Jurkat, Clone E6-1 (cell line): ENCODE measurements around the gene EIF2B5.
A peak's percentile ranks its signal among the peaks of the same experiment; 100 is the strongest.
"Not testable (repeated sequence)": the region's sequence is repeated elsewhere in the genome, so short reads cannot be mapped to it uniquely, and the experiment has no call there.

ENCODE experiments used
- DNase-seq: peaks from one replicate; pipeline ENCODE4 v3.0.0-alpha.2; 2011; ENCODE audit warnings: low read depth, low spot score
- H3K4me3 ChIP-seq: 2 replicates; pipeline ENCODE4 v1.5.1; 2011; ENCODE audit warnings: mild to moderate bottlenecking, low read length, control low read depth, moderate library complexity

The EIF2B5 gene

DNA sequence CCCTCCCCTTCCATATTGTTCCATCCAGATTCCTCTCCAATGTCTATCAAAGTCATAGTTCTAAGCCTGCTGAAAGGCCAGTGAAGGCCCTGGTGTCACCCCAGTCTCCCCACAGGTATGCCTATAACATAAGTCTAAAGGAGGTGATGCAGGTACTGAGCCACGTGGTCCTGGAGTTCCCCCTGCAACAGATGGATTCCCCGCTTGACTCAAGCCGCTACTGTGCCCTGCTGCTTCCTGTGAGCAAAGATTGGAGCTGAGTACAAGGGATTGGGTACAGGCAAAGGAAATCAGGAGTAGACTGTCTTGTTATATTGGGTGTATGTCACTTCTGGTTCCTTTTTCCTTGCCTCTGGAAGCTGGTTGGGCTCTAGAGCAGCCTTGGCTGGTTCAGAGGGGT, 8.2 kb downstream of the EIF2B5 start:
- no peak overlapping the region for H3K4me3 ChIP-seq
- no peak for DNase-seq

- H3K4me3 ChIP-seq, result no peak overlapping the region
- no peak for DNase-seq
These were observed 9.3 kb downstream of the EIF2B5 start for GRCh38 chr3:184144505-184144904.

DNA sequence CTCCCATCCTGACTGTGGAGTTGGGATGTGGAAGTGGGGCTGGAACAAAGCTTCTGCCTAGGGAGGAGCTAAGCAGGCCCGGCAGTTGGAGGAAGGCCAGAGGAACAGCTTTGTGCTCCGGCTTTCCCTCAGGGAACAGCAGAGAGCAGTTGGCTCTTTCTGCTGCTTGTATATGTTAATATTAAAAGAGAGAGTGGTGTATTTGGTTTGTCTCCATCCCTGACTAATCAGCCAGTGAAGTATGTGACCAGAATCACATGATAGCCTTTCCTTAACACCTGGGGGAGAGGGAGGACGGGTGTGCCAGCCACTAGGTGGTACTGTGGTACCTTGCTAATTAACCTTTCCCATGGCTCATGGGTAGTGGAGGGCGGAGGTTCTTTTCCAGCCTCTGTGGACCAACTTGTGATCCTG, 10.0 kb downstream of the EIF2B5 start:
- peak; percentile 22 for DNase-seq
- no peak overlapping the region for H3K4me3 ChIP-seq

DNA sequence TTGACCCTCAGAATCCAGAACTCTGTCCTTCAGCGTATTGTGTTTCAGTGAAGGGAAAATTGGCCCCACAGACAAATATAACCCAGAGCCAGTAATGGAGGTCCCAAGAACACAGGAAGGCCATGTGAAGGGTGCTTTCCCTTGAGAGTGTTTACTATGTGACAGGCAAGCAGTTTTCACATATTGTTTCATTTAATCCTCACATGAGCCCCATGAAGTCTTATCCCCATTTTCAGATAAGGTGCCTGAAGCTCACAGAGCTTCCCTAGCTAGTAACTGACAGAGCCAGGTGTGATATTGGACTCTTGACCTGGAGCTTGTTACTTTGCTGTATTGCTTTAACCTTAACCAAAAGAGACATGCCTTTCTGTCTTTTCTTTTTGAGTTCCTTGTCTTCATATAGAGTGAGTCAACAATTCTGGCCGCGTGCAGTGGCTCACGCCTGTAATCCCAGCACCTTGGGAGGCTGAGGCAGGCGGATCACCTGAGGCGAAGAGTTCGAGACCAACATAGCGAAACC, 10.7 kb downstream of the EIF2B5 start:
- no peak overlapping the region for H3K4me3 ChIP-seq

DNA sequence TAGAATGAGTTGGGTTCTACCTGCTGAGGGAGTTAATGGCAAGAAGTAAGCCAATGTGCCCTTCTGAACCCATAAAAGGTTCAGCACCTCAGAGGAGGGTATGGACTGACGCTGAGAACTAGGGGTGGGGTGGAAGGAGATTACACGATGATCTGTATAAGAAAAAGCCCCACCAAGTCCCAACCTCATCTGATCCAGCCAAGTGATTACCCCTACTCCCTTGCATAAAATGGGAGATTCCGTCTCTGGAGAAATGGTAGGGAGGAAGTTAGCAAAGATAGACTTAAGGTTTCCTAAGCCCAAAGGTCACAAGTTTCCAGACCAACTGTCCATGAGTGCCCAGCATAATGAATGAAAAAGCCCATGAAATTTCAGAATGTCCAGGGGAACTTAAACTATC, 12.9 kb downstream of the EIF2B5 start:
- DNase-seq, result no peak
- no peak overlapping the region for H3K4me3 ChIP-seq

More for the DNA sequence above, 10.7 kb downstream of the EIF2B5 start:
- DNase-seq, result no peak

DNA sequence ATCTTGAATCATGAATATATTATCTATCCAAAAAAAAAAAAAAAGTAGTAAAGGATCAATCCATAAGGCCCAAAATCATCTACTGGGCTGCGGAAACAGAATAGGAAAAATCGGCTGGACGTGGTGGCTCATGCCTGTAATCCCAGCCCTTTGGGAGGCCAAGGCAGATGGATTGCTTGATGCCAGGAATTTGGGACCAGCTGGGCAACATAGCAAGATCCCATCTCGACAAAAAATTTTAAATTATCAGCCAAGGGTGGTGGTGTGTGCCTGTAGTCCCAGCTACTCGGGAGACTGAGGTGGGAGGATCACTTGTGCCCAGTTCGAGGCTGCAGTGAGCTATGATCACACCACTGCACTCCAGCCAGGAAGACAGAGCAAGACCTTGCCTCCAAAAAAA, 14.0 kb downstream of the EIF2B5 start:
- DNase-seq, result no peak
- no peak overlapping the region for H3K4me3 ChIP-seq

GRCh38 chr3:184149770-184150169, 14.6 kb downstream of the EIF2B5 start:
- DNase-seq, H3K4me3 ChIP-seq: not testable (repeated sequence)

- H3K4me3 ChIP-seq, result peak within 1 kb of the TSS; percentile 61
- no peak for DNase-seq
These were observed 19.9 kb downstream of the EIF2B5 start, which contains the start of gene DVL3 for GRCh38 chr3:184154885-184155643. TSS of gene DVL3 (plus strand) at chr3:184155377. CDS start at chr3:184155636, 259 bp downstream.

DNA sequence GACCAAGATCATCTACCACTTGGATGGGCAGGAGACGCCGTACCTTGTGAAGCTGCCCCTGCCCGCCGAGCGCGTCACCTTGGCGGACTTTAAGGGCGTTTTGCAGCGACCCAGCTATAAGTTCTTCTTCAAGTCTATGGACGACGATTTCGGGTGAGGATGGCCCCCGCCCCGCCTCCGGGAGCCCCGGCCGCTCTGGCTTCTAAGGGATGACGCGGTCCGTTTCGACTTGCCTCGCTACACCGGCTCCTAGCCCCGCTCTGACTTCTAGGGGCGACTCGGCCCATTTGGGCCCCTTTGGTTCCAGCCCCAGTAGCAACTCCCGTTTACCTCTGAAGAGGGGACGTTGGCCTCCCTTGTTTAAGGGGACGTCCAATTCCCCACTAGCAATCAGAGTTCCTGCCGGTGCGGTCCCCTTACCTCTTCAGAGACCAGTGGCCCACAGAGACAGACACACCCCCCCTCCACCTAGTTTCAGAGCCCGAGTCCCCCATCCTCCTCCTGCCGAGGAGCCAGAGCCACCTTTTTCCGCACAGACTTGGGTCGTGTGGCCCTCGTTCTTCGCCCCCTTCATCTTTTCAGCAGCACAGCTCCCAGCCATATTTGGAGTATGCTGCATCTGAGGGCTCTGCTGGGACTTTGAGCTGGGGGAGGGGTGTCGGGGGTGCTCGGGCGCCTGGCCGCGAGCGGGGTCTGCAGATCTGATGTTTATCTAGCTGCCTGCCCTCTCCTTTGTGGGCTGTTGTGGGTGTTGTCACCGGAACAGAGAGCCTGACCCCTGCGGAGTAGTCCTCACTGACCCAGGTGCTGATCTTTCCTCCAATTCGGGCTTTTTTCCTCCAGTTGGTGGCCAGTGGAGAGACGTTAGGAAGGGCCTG, 20.7 kb downstream of the EIF2B5 start:
- DNase-seq, result no peak

DNA sequence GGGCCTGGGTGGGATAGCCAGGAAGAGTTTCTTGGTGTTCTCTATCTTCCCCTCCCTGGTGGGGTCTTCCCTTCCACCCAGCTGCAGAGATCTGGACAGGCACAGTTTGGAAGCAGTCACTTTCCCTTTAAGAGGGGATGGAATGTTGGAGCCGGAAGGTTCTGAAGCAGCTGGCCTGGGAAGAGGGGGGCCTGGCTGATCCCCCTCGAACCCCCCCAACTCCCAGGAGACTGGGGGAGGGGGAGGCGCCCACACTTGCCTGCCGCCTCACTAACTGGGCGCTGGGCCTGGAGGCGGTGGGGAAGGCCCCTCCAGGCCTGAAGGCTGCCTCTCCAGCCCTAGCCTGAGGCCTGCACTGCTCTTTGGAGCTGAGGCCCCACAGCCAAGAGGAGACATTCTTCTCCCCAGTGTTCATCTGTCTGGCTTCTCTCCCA, 21.4 kb downstream of the EIF2B5 start:
- H3K4me3 ChIP-seq, result peak overlapping the region; percentile 61
- no peak for DNase-seq

More for the DNA sequence above, 20.7 kb downstream of the EIF2B5 start:
- H3K4me3 ChIP-seq, result peak overlapping the region; percentile 61

DNA sequence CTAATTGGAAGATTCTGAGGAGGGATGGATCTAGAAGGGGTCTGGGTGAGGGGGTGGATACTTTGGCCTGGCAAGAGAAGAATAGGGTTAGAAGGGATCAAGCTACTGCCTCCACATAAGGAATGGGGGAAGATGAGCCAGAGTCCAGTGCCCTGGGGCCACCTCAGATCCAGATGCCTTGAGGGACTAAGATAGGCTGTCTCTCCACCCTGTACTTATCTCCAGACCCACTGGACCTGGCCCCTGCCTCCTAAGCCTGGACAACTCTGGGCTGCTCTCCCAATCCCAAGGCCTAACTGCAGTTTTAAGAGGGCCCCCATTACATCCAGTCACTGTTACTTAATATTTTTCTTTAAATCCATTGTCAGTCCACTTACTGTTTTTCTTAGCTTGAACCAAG, 22.0 kb downstream of the EIF2B5 start:
- DNase-seq, result no peak
- no peak overlapping the region for H3K4me3 ChIP-seq

DNA sequence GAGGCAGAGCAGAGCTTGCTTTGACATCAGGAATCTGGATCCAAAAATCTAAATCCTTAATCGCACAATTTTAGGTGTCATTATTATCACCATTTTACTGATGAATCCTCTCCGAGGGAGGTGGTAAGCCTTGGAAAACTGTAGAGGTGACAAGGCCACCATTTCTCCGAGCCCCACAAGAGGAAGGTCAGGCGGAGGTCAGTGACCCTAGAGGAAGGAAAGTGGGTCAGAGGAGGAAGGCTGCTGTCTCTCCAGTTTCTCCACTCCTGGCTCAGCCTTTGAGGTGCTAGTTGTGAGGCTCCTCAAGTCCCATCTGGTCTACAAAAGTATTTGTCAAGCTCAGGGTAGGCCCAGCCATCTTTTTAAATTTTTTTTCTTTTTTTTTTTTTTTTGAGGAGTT, 23.2 kb downstream of the EIF2B5 start:
- no peak overlapping the region for H3K4me3 ChIP-seq
- no peak for DNase-seq

GRCh38 chr3:184160456-184160855, 25.3 kb downstream of the EIF2B5 start:
- DNase-seq, result no peak
- H3K4me3 ChIP-seq, result no peak overlapping the region

DNA sequence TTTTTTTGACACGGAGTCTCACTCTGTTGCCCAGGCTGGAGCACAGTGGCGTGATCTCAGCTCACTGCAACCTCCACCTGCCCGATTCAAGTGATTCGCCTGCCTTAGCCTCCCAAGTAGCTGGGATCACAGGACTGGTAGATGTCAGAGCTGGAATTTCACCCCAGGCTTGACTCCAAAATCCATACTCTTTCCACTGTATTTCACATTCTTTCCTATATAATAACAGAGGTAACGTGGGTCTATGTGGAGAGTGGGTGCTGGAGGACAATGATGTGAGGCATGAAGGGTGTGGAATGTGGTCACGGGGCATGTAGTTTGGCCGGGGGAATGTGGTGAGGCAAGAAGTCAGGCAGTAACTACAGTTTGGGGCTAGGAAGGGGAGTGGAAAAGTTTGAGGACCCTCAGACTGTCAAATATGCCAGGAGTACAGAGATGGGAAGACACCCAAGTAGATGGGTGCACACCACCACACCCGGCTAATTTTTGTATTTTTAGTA, 27.5 kb downstream of the EIF2B5 start:
- not testable (repeated sequence) for H3K4me3 ChIP-seq, DNase-seq

DNA sequence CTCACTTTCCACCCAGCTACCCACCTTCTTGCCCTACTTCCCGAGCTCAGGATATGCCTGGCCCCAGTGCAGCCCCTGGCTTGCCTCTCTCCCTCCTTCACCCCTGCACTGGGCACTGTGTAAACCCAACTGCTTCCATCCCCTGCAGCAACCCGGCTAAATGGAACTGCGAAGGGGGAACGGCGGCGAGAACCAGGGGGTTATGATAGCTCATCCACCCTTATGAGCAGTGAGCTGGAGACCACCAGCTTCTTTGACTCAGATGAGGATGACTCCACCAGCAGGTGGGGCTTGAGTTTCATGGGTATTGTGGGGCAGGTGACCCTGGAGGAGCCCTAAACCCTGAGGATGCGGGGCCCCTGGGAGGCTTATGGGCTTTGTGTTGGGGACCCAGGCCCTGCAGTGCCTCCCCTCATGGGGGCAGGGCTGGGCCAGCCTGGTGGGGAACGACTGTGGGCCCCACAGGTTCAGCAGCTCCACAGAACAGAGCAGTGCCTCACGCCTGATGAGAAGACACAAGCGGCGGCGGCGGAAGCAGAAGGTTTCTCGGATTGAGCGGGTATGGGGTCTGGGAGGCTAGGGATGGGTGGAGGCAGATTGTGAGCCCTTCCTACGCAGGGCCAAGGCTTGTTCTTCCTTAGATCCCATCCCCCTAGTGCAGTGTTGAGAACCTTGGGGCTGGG, 29.6 kb downstream of the EIF2B5 start:
- DNase-seq, result no peak
- no peak overlapping the region for H3K4me3 ChIP-seq

DNA sequence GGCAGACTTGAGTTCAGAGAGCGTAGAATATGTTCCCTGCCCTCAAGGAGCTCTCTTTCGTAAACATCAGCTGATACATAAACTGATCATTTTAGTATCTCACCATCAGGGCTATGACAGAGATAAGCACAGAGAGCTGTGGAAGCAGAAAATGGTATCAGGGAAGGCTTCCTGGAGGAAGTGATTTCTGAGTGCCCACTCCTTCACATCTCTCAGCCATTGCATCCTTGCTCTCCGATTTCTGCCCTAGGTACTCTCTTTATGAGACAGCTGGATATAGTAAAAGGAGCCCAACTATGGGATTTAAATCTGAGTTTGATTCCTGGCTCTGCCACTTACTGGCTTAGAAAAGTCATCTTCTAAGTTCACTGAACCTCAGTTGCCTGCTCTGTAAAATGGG, 30.4 kb downstream of the EIF2B5 start:
- no peak for DNase-seq

DNA sequence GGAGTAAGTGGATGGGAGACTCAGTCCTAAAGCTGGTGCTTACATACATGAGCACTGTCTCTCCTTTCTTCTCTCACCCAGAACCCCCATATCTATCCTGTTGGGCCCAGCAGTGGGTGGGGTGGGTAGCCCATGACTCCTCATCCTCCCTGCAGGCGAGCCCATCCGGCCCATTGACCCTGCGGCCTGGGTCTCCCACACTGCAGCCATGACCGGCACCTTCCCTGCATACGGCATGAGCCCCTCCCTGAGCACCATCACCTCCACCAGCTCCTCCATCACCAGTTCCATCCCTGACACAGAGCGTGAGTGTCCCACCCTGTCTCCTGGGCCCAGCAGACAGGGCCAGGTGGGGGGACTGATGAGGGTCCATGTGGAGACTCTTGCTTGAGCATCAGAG, 31.5 kb downstream of the EIF2B5 start:
- DNase-seq, result no peak
- H3K4me3 ChIP-seq, result no peak overlapping the region

More for the DNA sequence above, 30.4 kb downstream of the EIF2B5 start:
- H3K4me3 ChIP-seq, result no peak overlapping the region

DNA sequence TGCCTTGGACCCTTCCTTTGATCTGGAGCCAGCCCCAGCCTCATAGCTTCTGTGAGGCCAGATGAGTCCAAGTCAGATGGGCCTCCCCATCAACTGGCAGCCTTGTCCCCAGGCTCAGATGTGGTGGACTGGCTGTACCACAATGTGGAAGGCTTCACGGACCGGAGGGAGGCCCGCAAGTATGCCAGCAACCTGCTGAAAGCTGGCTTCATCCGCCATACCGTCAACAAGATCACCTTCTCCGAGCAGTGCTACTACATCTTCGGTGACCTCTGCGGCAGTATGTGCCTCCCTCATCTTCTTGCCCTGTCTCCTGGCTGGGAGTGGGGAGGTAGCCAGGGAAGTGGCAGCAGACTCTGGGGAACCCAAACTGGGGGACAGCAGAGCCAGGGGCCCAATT, 32.6 kb downstream of the EIF2B5 start:
- no peak overlapping the region for H3K4me3 ChIP-seq
- DNase-seq, result no peak
